Occipital lobe (tissue), 2 donors: ENCODE data around the gene SS18. TPM values are rescaled to one million over a fixed set of nuclear protein-coding genes. Genes with fewer than 3 reads are reported as not detected.

Experiments
- DNase-seq: peaks from one replicate; lab custom pipeline; 2025; lab: John Stamatoyannopoulos, UW
- total RNA-seq: library from RNA; depleted of rRNA; stranded (reverse); fragments of >200 nt; gene quantifications from one replicate; pipeline ENCODE4 v1.2.3, GENCODE V29; 2014

The SS18 gene
- total RNA-seq, 1 donor from 2014 or later, result 68.0 TPM

DNA sequence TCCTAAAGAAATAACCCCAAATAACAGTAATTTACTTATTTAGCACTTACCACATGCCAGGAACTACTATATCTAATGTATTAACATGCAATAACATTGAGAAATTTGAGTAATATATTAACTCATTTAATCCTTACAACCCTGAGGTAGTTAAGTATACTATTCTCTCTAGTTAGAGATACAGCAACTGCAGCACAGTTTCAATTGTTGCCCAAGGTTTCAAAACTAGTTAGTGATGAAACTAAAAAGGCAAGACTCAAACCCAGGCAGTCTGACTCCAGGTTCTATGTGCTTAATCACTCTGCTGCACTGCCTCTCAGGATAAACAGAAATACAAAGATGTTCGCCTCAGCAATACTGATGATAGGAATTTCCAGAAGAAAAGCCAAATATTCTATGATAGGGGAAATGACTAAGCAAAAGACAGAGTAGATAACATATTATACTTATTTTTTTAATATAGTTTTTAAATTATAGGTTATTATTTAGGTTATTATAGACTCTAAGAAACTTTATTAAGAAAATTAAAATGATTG lies 88.0 kb downstream of the SS18 start:
- no peak for DNase-seq

DNA sequence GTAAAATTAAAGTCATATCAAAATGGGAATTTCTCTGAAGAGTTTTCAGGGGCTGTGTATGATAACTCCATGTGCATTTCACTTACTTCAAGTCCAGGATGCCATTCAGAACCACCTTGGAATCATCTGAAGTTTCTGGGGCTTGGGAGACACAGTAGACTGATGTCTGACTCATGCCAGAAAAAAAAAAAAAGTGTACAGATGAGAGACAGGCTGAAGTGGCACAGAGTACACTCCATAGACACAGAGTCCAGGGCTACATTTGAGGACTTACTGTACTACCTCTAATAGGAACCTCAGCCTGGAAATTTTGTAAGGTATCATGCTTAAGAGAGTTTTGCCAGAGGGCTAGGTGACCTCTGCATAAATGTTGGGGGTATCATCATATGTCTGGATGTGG lies 92.0 kb downstream of the SS18 start:
- DNase-seq, result no peak

DNA sequence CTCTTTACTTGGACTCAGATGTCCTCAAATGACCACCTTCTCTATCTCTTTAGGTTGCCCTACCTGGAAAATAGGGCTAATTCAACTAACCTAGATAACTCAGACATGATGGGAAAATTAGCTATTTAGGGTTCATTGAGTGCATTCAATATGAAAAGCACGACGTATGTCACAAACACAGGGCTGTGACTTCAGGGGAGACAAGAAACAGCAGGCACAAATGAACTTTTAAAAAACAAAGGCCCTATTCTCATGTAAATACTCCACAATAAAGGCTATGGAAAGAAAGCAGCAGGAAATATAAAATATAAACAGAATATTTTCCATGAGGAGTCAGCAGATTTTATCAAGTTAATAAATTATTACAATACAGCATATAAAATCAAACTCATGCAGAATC lies 97.8 kb downstream of the SS18 start:
- DNase-seq, result no peak

DNA sequence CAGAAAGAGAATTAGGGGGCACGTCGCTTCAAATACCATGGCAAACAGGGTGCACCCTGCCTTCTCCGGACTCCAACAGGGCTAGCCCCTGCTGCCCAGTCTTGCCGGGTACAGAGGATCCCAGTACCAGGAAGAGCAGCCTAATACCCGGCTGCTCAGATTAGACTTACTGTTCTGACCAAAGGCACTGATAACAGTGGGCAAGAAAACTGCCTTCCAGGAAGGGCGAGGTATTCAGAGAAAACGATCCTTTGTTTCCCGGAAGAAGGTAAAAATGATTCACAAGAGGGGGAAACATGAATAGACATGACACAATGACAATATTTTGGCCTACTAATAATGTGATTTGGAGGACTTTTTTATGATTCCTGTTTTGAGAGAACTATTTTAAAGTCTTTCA lies 99.9 kb downstream of the SS18 start:
- DNase-seq, result no peak

DNA sequence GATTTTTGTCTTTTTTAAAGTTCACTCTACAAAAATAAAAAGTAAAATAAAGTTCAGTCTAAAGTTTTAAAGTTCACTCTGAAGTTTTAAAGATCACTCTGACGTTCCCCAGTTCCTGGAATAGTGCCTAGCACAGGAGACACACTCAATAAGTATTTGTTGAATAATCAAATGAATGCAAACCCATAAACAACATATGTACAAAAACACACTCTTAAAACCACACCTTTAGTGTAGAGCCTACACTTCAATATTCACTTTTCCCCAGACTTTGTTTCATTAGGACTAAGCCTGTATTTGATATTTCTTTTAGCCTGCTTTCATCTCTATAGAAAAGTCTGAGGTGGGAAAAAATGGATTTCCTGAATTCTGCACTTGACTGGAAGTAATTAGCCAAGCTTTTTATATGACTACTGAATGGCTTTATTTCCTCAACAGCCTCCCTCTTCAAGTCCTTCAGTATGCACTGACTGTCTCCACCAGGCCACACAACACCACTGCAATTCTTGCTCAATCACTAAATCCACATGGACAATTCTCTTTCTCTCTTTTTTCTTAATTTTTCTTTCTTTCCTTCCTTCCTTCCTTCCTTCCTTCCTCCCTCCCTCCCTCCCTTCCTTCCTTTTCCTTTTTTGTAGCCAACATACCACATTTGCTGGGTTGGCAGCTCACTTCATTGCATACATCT lies 104.6 kb downstream of the SS18 start:
- no peak for DNase-seq

DNA sequence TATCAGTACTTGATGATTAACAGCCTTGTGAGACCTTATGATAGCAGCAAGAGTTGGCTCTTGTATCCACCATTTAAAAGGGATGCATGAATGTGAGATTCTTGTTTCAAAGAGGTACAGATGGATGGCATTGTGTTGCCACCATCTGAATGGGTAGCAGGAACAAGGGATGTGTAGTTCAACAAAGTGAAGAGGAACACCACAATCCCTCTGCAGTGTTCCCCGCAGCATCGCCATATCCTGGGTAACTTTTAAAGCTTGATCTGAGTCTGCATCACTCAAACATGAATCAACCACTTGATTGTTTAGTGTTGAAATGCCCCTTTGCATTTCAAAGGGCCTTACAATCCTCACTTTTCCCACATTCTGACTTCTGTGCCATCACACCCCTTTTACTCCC lies 106.7 kb downstream of the SS18 start:
- DNase-seq, result no peak

DNA sequence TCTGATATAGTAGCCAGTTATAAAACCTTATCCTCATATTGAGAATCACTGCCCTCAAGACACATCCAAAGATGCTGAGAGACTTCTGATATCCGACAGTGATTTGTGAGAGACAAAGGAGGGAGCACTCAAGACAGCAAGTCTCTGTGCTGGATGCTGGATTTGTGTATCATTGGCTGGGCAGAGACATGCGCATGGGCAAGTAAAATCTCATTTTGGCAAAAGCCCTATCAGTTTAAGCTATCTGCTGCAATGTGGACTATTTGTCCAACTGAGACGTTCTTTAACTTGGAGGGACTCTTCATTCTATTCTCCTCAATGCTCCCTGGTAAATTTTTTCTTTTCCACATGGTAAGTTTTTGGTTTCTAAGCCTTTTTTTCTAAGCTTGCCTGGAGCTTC lies 107.5 kb downstream of the SS18 start:
- no peak for DNase-seq

DNA sequence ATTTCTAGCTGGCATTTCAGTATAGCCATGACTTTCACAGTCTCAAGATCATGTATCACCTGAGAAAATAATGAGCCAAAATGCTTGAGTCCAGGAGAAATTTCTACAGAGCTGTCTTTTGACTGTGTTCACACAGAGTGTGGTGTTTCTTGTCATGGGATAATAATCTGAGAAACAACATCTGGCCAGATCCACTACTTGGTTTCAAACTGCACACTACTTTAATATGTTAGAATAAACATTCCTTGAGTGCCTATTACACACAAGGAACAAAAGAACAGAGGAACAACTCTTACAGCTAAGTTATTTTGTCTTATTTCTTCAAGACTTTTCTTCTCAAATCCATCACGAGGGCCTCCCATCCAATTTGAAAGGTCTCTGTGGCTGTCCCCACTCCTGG lies 108.3 kb downstream of the SS18 start:
- DNase-seq, result no peak

DNA sequence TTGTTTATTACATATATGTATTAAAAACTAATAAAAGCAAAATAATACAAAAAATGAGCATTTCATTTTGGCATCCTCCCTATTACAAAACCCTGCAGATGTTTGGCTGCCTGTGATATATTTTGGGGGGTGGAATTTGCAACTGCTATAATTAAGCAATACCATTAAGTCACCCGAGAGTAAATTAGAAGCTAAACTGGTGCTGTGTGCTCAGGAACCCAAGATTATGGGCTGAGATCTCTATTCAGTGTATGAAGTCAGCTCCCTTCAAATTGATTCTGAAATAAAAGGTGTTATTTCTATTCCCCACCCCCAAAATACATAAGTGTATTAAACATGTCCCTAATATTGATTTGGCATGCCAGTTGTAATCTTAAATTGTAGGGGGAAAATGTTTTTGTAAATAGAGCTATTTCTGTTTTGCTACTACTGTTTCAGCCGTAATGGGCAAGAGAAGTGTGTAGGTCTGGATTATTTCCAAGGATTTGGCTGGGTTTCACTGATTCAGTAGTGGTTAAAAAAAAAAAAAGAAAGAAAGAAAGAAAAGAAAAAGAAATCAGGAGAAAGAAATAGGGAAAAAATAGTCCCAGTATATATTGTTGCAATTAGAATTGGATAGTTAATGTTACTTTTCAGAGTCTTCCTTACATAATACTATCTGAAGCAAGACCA lies 110.9 kb downstream of the SS18 start:
- DNase-seq, result no peak

DNA sequence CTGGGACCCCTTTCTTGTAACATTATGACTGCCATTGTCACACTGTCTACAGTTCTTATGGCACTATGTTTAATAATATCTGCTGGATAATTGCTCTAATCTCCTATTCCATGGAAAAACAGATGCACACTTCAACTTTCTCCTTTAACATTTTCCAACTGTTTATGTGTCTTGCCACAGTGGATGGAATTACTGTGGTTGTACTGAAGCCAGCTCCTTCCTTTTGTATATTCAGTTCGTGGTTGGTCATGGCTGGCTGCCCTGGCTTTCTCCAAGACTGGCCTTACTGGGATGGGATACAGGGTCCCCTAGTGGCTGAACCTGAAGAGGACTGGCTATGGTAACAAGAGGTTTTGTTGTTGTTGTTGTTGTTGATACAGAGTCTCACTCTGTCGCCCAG lies 113.9 kb downstream of the SS18 start:
- no peak for DNase-seq

DNA sequence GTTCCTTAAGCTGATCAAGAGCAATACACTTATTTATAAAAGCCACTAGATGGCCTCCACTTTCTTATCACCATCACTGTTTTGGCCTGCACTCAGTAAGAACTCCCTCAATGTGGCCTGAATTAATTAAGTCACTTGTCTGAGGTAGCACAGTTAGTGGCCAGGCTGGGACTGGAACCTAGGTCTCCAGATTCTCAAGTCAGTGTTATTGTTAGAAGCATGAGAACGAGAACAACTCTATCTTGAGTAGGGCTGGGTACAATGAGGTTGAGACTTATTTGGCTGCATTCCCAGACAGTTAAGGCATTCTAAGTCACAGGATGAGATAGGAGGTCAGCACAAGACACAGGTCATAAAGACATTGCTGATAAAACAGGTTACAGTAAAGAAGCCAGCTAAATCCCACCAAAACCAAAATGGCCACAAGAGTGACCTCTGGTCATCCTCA lies 115.8 kb downstream of the SS18 start:
- no peak for DNase-seq

Other genes starting within 250 kb of the SS18 start
- gene PSMA8, start 43.3 kb upstream of the SS18 start, total RNA-seq, result not detected
- 4.7 TPM for gene TAF4B, start 135.8 kb upstream of the SS18 start, total RNA-seq